ENCODE results near the gene SPATA24.
"Not testable (repeated sequence)": the region's sequence is repeated elsewhere in the genome, so short reads cannot be mapped to it uniquely, and the experiment has no call there.

The SPATA24 gene

DNA sequence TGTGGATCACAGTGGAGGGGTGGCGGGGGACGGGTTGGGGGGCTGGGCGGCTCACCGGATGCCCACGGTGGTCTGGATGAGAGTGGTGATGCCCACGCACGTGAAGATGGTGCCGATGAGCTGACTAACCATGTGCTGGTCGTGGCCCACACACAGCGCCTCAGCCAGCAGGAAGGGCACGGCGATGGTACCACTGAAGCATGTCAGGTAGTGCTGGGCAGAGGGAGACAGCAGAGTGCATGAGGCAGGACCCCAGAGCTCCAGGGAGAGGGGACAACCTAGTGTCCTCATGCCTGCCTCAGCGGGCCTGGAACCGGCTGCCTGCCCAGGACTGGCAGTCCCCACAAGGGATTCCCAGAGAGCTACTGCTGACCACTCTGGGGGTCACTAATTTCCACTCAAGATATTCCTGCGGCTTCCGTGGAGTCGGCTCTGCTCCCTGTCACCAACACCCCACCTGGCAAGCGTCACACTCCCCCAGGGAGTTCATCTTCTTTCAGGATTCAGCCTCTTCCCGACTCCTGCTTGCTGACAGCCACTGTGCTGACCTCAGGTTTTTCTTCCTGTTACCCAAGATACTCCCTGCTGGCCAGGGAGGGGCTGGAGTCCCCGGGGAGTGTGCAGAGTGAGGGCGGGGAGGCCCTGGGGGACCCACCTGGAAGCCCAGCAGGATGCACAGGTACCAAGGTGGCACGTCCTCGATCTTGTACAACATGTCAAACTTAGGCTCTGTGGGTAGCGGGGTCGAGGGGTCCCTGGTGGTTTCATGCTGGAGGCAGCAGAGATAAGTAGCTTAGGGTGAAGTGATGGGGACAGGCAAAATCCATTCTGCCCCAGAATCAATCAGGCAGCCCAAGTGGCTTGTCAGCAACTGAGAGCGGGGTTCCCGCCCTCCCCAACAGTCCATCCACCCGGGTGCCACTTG, 21.8 kb downstream of the SPATA24 start:
- no peak for DNase-seq

DNA sequence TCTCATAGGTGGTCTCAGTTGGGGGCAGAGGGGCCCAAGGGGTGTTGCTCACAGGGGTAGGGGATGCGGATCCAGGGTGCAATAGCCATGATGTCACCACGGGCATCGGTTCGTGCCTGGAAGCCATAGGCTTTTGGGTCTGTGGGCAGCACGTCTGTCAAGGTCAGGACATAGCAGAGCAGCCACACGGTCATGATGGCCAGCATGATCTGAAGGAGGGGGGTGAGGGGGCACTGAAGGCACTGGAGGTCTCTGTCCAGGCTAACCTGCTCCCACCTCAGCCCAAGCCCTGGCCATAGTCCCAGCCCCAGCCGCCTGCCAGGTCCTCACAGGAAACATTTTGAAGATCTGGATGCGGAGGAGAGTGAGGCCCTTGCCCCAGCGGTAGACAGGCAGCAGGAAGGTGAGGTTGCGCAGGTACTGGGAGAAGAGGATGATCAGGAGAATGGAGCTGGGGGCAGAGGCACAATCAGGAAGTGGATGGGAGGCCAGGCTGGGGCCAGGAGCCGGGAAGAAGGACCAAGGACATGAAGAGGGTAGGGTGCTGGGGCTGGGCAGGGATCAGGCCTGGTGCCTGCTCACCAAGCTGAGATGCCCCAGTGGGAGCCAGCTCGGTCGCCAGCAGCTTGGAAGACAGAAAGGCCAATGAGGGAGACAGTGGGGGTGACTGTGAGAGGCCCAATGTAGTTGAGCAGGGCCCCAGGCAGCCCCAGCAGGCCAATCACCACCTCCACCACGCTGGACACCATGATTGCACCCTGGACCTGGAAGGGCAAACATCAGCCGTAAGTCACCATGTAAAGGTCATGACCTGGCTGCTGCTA, 24.1 kb downstream of the SPATA24 start:
- DNase-seq, result no peak

DNA sequence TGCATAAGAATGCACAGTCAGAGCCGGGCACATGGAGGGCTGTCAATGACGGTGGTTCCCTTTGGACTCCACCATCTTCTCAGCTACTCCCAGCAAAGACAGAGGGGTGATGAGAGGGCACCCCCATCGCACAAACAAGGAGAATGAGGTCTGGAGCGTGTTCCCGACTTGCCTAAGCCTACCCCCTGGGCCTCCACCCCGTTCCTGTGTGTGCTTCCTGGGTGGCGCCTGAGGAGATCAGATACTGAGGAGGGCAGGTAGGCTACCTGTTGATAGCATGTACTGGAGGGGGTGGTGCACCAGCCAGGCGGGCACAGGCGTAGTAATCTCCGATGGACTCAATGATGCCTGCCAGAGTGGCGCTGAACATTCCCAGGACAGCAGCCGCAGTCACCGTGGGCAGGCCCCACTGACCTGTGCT, 24.9 kb downstream of the SPATA24 start:
- no peak for DNase-seq

DNA sequence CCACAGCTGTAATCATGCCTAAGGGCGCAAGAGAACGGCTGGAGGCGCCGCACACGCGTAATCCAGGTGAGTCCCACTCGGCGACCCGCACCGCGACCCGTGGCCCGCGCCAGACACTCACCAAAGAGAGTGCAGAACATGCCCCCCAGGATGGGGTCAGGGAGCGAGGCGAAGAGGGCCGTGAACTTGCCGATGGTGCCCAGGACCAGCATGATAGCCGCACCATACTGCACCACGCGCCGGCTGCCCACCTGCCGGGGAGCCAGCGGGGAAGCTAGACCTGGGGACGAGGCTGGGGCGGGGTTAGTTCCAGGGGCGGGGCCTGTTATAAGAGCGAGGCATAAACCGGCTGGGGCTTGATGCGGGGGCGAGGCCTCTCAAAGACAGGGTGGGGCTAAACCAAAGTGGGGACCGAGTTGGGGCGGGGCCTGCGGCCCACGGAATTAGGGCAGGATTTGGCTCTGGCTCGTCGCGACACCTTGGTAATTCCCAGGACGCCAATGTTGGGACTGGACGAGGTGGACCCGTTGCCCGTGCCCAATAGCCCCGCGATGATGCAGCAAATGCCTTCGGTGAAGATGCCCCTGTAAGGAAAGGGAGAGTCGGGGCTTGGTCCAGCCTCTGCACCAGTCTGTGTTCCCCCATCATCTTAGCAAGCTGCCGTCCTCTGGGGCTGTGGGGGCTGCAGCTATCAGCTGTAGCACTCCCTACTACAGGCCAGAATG, 25.6 kb downstream of the SPATA24 start:
- no peak for DNase-seq

DNA sequence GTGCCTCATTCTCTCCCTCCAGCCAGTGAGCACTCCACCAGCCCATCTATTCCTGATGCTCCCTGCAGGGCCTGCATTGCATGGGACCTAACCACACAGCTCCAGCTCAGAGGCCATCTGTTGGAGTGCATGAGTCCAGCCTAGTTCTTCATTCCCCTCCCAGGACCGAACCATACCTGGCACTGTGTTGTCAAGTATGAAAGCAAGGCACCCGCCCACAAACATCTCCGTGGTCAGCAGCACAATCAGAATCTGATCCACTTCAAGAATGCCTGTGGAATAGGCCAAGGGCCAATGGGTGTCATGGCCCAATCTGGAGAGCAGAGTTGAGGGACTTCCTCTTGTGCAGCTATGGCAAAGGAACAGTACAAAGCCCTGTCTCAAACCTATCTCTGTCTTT, 26.7 kb downstream of the SPATA24 start:
- DNase-seq, result no peak

DNA sequence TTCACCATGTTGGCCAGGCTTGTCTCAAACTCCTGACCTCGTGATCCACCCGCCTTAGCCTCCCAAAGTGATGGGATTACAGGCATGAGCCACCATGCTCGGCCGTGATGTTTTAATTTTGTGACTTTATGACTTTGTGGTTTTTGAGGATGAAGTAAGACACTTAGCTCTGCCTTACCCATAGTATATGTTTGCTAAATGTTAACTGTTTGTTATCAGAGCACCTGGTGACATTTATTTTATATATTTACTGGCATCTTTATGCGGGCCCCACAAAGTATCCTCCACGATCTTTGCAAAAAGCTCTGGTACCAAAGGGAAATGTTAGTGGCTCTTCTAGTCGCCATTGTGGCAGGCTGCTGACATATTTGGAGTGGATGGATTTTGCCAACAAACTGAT, 27.5 kb downstream of the SPATA24 start:
- DNase-seq, result no peak

DNA sequence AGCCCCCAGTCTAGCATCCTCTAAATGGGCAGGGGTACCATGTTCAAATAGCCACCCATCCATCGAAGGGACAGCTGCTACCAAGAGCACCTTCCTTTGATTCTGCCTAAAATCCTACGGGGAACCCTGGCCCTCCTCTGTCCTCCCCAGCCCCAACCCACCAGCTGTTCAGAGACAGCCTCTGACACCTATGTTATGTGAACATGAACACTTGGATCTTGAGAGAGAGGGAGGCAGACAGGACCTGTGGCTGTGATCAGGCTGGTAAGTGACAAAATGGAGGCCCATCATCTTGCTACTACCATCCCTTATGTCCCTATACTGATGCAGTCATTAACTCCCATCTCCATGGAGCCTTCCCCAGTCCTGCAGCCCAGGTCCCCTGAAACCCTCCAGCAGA, 29.0 kb downstream of the SPATA24 start:
- DNase-seq, result no peak

DNA sequence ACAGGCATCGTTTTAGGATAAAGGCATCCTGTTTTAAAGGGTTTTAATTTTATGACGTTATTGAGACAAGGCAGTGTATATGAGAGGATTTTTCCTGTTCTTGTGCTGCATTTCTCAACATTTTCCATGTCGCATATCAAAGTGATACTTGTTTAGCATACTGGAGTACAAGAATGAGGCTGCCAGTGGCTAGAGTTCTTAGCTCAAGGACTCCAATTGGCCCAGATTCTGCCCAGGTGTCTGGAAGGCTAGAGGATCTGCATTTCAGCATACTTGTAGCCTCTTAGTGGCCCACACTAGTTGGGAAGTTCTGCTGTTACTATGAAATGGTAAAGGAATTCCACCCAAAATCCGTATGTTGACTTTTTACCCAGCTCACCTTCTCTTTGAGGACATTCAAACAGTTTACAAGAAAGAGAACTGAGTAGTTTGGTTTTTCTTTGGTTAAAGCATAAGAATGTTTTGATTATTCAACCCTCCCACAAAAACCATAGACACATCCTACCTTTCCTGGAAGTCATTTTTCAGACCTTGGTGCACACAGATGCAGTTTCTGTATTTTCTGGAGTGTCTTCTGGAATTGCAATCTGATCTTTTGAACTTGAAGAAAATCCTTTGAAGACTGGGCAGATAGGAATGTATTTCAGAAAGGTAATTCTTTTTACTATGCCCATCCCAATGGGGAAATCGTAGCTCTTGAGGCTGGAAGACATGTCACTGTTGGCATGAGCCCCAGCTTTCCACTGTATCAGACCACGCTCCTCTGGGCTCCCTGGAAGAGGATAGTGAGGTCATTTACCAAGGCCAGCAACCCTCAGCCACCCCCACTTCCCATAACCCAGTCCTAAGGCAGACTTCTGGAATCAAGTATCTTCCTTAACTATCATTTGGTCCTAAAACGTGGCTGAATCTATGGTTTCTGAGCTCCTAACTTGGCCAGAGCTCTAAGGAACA, 32.1 kb downstream of the SPATA24 start:
- no peak for DNase-seq

DNA sequence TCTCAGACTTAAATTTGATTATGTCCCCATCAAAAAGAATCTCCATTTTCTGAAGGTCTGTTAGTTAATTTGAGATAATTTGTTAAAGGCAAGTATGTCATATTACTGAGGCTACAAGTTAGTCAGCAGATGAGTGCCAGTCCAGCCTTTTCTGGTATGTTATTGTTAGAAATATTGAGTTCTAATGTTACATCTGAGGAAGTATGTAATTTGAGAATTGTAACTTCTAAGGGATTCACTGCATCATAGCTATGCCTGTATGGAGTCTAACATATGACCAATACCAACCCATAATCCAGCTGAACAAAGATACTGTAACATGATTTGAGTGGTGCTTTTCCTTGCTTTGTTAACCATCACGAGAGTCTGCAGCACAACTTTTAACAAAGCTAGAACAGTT, 34.7 kb downstream of the SPATA24 start:
- DNase-seq, result no peak

DNA sequence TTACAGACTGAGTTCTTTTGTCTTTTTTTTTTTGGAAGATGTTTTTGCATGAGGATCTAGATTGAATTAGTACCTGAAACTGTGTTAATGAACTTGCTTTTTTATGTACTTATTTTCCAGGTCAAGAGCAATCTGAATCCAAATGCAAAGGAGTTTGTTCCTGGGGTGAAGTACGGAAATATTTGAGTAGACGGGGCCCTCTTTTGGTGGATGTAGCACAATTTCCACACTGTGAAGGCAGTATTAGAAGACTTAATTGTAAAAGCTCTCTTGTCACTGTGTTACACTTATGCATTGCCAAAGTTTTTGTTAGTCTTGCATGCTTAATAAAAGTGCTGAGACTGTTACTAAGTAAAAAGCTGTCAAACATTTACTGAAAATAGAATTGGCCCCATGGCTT, 35.3 kb downstream of the SPATA24 start:
- DNase-seq, result no peak

DNA sequence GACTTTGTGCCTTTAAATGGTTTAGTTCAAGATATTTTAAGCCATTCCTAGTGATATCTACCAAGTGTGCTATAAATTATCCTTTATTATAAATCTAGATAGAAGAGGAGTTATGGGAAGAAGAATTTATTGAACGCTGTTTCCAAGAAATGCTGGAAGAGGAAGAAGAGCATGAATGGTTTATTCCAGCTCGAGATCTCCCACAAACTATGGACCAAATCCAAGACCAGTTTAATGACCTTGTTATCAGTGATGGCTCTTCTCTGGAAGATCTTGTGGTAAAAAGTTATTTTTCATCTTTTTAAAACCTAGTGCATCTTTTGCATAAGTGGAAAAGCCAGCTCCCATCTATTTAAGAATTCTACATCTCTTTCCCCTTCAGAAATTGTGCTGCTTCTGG, 39.4 kb downstream of the SPATA24 start:
- DNase-seq, result no peak

DNA sequence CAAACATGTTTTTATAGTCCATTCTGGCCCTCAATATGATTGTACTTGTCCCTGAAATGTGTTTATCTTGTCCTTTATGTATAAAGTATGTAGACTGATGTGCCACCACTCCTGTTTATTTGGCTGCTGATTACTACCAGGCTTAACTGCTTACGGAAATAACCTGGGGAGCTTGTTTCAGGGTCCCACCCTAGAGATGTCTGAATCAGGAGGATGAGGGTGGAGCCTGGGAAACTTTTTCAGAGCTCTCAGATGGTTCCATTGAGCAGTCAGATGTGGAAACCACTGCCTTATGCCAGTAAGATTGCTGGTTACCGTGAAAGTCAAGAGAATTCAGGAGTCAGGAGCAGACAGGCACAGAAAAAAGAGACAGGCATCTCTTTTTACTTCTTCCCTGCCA, 40.0 kb downstream of the SPATA24 start:
- DNase-seq, result no peak

DNA sequence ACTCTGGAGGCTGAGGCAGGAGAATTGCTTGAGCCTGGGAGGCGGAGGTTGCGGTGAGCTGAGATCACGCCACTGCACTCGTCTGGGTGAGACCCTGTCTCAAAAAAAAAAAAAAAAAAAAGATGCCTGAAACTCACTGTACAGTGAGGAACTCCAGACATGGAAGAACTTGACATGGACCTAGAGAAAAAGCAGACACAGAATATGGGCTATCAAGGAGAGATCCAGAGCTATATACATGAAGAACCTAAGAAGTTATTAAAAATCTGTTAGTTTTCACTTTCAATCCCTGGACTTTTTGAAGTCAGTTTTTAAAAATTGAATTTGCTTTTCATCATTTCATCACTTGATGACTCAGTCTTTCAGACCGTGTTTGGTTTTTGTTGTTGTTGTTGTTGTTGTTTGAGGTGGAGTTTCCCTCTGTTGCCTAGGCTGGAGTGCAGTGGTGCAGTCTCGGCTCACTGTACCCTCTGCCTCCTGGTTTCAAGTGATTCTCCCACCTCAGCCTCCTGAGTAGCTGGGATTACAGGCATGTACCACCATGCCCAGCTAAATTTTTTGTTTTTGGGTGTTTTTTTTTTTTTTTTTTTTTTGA, 42.0 kb downstream of the SPATA24 start:
- DNase-seq, result no peak

DNA sequence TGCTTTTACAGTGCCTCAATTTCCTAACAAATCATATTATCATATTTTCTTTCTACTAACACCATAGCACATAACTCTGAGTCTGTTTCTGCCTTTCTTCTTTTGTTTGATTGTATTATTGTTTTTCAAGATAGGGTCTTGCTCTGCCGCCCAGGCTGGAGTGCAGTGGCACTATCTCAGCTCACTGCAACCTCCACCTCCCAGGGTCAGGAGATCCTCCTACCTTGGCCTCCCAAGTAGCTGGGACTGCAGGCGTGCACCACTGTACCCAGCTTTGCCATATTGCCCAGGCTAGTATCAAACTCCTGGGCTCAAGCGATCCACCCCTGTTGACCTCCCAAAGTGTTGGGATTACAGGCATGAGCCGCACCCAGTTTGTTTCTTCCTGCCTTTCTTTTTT, 43.5 kb downstream of the SPATA24 start:
- DNase-seq, result no peak

DNA sequence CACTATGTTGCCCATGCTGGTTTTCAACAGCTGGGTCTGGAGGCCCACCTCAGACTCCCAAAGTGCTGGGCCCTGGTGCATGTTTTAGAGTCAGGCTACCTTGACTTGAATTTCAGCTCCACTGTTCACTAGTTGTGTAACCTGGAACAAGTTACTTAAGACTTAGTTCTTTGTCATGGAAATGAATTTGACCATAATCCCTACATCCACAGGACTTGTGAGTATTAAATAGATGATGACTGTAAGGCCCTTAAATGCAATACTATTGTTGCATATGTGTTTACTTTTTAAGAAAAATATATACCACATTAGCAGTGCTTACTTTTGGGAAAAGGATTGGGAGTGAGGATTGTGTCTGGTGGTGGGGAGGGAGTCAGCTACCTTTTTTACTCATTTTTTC, 45.8 kb downstream of the SPATA24 start:
- no peak for DNase-seq

DNA sequence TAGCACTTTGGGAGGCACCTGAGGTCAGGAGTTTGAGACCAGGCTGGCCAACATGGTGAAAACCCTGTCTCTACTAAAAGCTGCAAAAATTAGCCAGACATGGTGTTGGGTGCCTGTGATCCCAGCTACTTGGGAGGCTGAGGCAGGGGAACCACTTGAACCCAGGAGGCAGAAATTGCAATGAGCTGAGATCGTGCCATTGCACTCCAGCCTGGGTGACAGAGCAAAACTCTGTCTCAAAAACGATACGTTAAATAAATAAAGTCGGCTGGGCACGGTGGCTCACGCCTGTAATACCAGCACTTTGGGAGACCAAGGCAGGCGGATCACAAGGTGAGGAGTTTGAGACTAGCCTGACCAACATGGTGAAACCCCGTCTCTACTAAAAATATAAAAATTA, 48.0 kb downstream of the SPATA24 start:
- not testable (repeated sequence) for DNase-seq

DNA sequence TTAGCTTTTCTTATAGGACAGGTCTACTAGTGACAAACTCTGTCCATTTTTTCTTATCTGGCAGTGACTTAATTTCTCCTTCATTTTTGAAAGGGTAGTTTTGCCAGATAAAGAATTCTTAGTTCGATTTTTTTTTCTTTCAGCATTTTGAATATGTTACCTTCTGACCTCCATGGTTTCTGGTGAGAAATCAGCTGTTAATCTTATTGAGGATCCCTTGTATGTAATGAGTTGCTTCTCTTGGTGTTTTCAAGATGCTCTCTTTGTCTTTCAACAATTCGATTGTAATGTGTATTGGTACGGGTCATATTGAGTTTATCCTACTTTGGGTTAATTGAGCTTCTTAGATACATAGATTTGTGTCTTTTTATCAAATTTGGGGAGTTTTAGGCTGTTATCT, 49.7 kb downstream of the SPATA24 start:
- no peak for DNase-seq

DNA sequence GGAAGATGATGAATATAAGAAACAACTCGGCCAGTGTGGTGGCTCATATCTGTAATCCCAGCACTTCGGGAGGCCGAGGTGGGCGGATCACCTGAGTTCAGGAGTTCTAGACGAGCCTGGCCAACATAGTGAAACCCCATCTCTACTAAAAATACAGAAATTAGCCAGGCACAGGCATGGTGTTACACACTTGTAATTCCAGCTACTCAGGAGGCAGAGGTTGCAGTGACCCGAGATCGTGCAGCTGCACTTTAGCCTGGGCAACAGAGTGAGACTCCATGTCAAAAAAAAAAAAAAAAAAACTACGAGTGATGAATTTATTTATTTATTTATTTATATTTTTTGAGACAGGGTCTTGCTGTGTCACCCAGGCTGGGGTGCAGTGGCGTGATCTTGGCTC, 56.0 kb downstream of the SPATA24 start:
- not testable (repeated sequence) for DNase-seq

All from activated CD4-positive, alpha-beta T cell treated with anti-CD3 and anti-CD28 coated beads for 4 hours (primary cell).